ENCODE results near the gene ZNF710. TPM values are rescaled to one million over a fixed set of nuclear protein-coding genes. Genes with fewer than 3 reads are reported as not detected.

The ZNF710 gene
- total and polyA plus RNA-seq, 2 of the 13 experiments (the other 11 are each of a cell fraction or from before 2014, with no cell fraction given) = 4.7 to 20.6 TPM

DNA sequence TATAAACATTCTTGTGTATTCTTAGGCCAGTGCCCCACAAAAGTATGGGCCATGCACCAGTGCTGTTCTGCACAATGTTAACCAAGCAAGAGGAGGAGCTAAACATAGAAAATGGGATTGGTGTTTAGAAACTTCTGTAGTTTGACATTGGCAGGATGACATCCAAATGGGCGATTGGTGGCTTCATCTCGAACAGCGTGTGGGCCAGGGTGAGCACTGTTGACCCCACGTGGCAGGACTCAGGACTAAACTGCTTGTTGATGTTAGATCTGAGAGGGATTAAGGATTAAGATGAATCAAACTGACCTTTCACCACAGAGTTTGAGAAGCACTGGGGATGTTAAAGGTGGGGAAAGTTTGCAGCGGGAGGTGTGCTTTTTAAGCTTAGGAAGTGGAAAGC lies 31.9 kb downstream of the ZNF710 start (continued):
- TF ChIP-seq ELF1 (CRISPR knock-in tag; IDR thresholded peaks at IDR 0.05) = no peak
- TF ChIP-seq TEAD2 (CRISPR knock-in tag; IDR thresholded peaks at IDR 0.05) = no peak
- TF ChIP-seq ZNF737 (CRISPR knock-in tag; IDR thresholded peaks at IDR 0.05; ENCODE audit: borderline replicate concordance) = no peak

DNA sequence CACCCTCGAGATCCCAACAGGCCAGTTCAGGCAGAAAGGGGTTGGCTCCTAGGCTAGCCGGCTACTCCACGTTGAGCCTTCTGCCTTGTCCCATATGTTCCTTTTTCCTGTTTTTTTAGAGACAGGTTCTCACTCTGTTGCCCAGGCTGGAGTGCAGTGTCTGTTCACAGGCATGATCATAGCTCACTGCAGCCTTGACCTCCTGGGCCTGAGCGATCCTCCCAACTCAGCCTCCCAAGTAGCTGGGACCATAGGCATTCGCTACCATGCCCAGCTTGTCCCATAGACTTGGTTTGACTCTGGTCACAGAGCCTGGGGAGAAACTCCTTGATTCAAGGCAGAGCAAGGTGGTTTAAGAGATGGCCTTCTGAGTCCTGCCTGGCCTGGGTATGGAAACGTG lies 32.3 kb downstream of the ZNF710 start:
- Histone ChIP-seq H3K36me3 (replicated peaks in 1 of 2; ENCODE audit: control insufficient read depth in 1 of 2, insufficient read depth in 2 of 2, low read length in 2 of 2) (no peaks in the 10 kb centered on the region; a peak in 2 of 5 replicates), H3K4me2 (ENCODE audit: low read depth, low read length) (no peak overlapping the region), H3K27ac (ENCODE audit: extremely low read length, insufficient read depth, low read length) (no peak overlapping the region), H3K9me3 (ENCODE audit: low read length) (no peaks in the 10 kb centered on the region), H3K27me3 (ENCODE audit: control insufficient read depth in 1 of 2, insufficient read depth in 2 of 2, low read length in 2 of 2) (no peaks in the 10 kb centered on the region), H3K4me3 (replicated peaks in 1 of 3; ENCODE audit: insufficient read depth in 1 of 3, low read depth in 2 of 3, low read length in 3 of 3) (no peak overlapping the region), H3K4me1 (ENCODE audit: insufficient read depth, low read length) (peaks cover 78% of the 10 kb centered on the region), H4K20me1 (ENCODE audit: insufficient read depth, low read length) (peaks cover 7% of the 10 kb centered on the region; the same call in 1 of the 2 replicates), H3K79me2 (ENCODE audit: insufficient read depth, low read length) (peaks cover 41% of the 10 kb centered on the region), H3K9ac (ENCODE audit: insufficient read depth, low read depth, low read length) (no peak overlapping the region), H2AFZ (ENCODE audit: low read length) (no peak overlapping the region)
- FAIRE-seq (no peak), ATAC-seq (no peak), DNase-seq (ENCODE audit: low spot score) (no peak)
- BruUV-seq (replicated peaks) = no TSS peak
- TF ChIP-seq SOX5 (CRISPR knock-in tag; IDR thresholded peaks at IDR 0.05; ENCODE audit: borderline replicate concordance) (no peak), ZMYM3 (CRISPR knock-in tag; IDR thresholded peaks at IDR 0.05) (0 out of 2 replicates have a peak, but pooled peaks have one; percentile 40), ZKSCAN1 (IDR thresholded peaks at IDR 0.05; ENCODE audit: low read length) (no peak), PHF21A (CRISPR knock-in tag; IDR thresholded peaks at IDR 0.05) (no peak)
- TF ChIP-seq, protein P1, sequence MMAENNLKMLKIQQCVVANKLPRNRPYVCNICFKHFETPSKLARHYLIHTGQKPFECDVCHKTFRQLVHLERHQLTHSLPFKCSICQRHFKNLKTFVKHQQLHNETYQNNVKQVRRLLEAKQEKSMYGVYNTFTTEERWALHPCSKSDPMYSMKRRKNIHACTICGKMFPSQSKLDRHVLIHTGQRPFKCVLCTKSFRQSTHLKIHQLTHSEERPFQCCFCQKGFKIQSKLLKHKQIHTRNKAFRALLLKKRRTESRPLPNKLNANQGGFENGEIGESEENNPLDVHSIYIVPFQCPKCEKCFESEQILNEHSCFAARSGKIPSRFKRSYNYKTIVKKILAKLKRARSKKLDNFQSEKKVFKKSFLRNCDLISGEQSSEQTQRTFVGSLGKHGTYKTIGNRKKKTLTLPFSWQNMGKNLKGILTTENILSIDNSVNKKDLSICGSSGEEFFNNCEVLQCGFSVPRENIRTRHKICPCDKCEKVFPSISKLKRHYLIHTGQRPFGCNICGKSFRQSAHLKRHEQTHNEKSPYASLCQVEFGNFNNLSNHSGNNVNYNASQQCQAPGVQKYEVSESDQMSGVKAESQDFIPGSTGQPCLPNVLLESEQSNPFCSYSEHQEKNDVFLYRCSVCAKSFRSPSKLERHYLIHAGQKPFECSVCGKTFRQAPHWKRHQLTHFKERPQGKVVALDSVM (CRISPR knock-in tag; IDR thresholded peaks at IDR 0.05) = peak; percentile 92
- ChIA-PET CTCF (ENCODE audit: low intra/inter-chr PET ratio, low total read pairs) (no interaction called here), POLR2A (no interaction called here)
- in situ Hi-C loops (cut with HindIII; ENCODE audit: extremely low pct_ligation_motif_present, low pct_unique_long_range_greater_than_20kb) (no loop called here), intact Hi-C loops (cut with micrococcal nuclease; ENCODE audit: unreplicated experiment) (no loop called here)
- 83% methylated on average over 6 of the region's 6 CpGs for WGBS (ENCODE audit: low lambda C conversion rate)

Measured in HepG2 (cell line).